Measurements from ENCODE around the gene LEKR1.
A peak's percentile ranks its signal among the peaks of the same experiment; 100 is the strongest.

LEKR1 gene

GRCh38 chr3:157081626-157082210 is 255.6 kb downstream of the LEKR1 start:
- Mint-ChIP-seq H3K9me3 (no peaks in the 10 kb centered on the region), H3K4me1 (ENCODE audit: low read depth) (peaks cover 40% of the 10 kb centered on the region), H3K27me3 (no peaks in the 10 kb centered on the region), H3K27ac (peak overlapping the region; percentile 53), H3K4me3 (no peak overlapping the region), H3K36me3 (ENCODE audit: low read depth) (no peaks in the 10 kb centered on the region)
- DNase-seq, result peak; percentile 93

DNA sequence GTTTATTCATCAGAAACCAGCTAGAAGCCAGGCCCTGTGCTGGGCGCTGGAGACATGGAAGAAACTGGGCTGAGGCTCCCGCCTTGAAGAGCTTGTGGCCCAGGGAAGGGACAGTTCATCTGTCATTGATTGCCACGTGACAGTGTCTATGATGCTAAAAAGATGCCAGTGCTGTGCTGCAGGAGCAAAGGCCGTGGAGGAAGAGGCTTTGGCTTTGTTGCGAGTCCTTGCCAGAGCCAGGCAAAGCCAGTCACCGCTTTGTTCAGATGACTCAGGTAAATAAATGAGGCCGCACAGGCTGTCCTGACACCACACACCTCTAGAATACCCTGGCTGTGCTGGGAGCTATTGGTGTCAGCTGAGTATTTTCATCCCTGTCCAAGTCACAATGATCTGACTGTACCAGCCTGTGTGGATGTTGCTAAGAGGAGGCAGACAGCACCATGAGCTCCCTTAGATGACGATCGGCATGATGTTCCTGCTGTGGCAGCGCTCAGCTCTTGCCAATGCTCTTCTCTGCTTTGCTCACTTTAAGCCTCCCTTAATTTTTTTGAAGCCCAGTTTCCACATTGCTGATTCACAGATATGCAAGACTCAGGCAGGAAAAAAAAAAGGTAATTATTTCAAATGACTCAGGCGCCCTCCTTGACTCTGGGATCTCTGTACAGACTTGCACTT is 256.3 kb downstream of the LEKR1 start:
- no peaks in the 10 kb centered on the region for H3K27me3 Mint-ChIP-seq
- no peak for DNase-seq
- no peaks in the 10 kb centered on the region for H3K9me3 Mint-ChIP-seq
- H3K27ac Mint-ChIP-seq, result no peak overlapping the region
- H3K4me1 Mint-ChIP-seq (ENCODE audit: low read depth), result peaks cover 47% of the 10 kb centered on the region
- no peak overlapping the region for H3K4me3 Mint-ChIP-seq
- H3K36me3 Mint-ChIP-seq (ENCODE audit: low read depth), result no peaks in the 10 kb centered on the region

DNA sequence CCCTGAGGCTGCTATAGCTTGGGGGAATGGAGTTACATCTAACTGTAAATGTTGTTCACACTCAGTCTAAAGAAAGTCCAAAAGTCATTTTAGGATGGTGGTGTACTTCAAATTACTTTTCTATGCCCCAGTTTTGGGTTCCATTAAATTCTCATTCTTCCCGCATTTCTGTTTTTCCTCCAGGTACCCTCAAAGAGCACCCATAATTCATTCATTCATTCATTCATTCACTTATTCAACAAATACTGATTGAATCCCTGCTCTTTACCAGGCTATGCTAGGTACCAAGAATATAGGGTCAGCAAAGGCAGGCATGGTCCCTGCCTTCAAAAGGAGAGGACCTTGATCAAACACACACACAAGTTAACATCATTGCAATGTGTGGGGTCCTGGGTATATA is 257.7 kb downstream of the LEKR1 start:
- no peaks in the 10 kb centered on the region for H3K27me3 Mint-ChIP-seq
- H3K27ac Mint-ChIP-seq, result no peak overlapping the region
- no peaks in the 10 kb centered on the region for H3K9me3 Mint-ChIP-seq
- no peak for DNase-seq
- H3K4me1 Mint-ChIP-seq (ENCODE audit: low read depth), result peaks cover 50% of the 10 kb centered on the region
- H3K4me3 Mint-ChIP-seq, result no peak overlapping the region
- no peaks in the 10 kb centered on the region for H3K36me3 Mint-ChIP-seq (ENCODE audit: low read depth)

GRCh38 chr3:157086060-157086750 is 260.1 kb downstream of the LEKR1 start:
- Mint-ChIP-seq H3K27me3 (no peaks in the 10 kb centered on the region), H3K4me3 (no peak overlapping the region)
- DNase-seq, result no peak

GRCh38 chr3:157086775-157087174 is 260.6 kb downstream of the LEKR1 start:
- H3K9me3 Mint-ChIP-seq, result no peaks in the 10 kb centered on the region
- no peak for DNase-seq
- H3K27ac Mint-ChIP-seq, result no peak overlapping the region
- H3K36me3 Mint-ChIP-seq (ENCODE audit: low read depth), result no peaks in the 10 kb centered on the region
- no peaks in the 10 kb centered on the region for H3K27me3 Mint-ChIP-seq
- no peak overlapping the region for H3K4me3 Mint-ChIP-seq
- H3K4me1 Mint-ChIP-seq (ENCODE audit: low read depth), result peaks cover 62% of the 10 kb centered on the region

More at GRCh38 chr3:157086060-157086750, 260.1 kb downstream of the LEKR1 start:
- Mint-ChIP-seq H3K4me1 (ENCODE audit: low read depth) (peaks cover 67% of the 10 kb centered on the region), H3K27ac (peak overlapping the region; percentile 10), H3K9me3 (no peaks in the 10 kb centered on the region), H3K36me3 (ENCODE audit: low read depth) (no peaks in the 10 kb centered on the region)

- H3K4me3 Mint-ChIP-seq, result no peak overlapping the region
- DNase-seq, result no peak
- no peaks in the 10 kb centered on the region for H3K9me3 Mint-ChIP-seq
- no peak overlapping the region for H3K27ac Mint-ChIP-seq
- no peaks in the 10 kb centered on the region for H3K36me3 Mint-ChIP-seq (ENCODE audit: low read depth)
- no peaks in the 10 kb centered on the region for H3K27me3 Mint-ChIP-seq
- H3K4me1 Mint-ChIP-seq (ENCODE audit: low read depth), result peaks cover 56% of the 10 kb centered on the region
These were observed 261.2 kb downstream of the LEKR1 start for GRCh38 chr3:157087373-157087772.

- Mint-ChIP-seq H3K9me3 (no peaks in the 10 kb centered on the region), H3K27ac (peak overlapping the region; percentile 96), H3K36me3 (ENCODE audit: low read depth) (no peaks in the 10 kb centered on the region), H3K27me3 (no peaks in the 10 kb centered on the region), H3K4me3 (peak overlapping the region; percentile 74), H3K4me1 (ENCODE audit: low read depth) (peaks cover 53% of the 10 kb centered on the region)
- no peak for DNase-seq
These were observed 261.8 kb downstream of the LEKR1 start for GRCh38 chr3:157087780-157088600.

- H3K4me3 Mint-ChIP-seq, result peak overlapping the region; percentile 74
- peak overlapping the region; percentile 96 for H3K27ac Mint-ChIP-seq
- no peaks in the 10 kb centered on the region for H3K36me3 Mint-ChIP-seq (ENCODE audit: low read depth)
- peaks cover 56% of the 10 kb centered on the region for H3K4me1 Mint-ChIP-seq (ENCODE audit: low read depth)
- no peaks in the 10 kb centered on the region for H3K9me3 Mint-ChIP-seq
- DNase-seq, result peak; percentile 94
- no peaks in the 10 kb centered on the region for H3K27me3 Mint-ChIP-seq
These were observed 262.7 kb downstream of the LEKR1 start for GRCh38 chr3:157088601-157089454.

- peak overlapping the region; percentile 96 for H3K27ac Mint-ChIP-seq
- peak overlapping the region; percentile 74 for H3K4me3 Mint-ChIP-seq
- peaks cover 58% of the 10 kb centered on the region for H3K4me1 Mint-ChIP-seq (ENCODE audit: low read depth)
- H3K36me3 Mint-ChIP-seq (ENCODE audit: low read depth), result no peaks in the 10 kb centered on the region
- no peaks in the 10 kb centered on the region for H3K9me3 Mint-ChIP-seq
- DNase-seq, result peak; percentile 46
- no peaks in the 10 kb centered on the region for H3K27me3 Mint-ChIP-seq
These were observed 263.5 kb downstream of the LEKR1 start for GRCh38 chr3:157089455-157090221.

GRCh38 chr3:157091083-157091833 is 265.1 kb downstream of the LEKR1 start:
- Mint-ChIP-seq H3K9me3 (no peaks in the 10 kb centered on the region), H3K27ac (no peak overlapping the region), H3K36me3 (ENCODE audit: low read depth) (no peaks in the 10 kb centered on the region), H3K4me3 (no peak overlapping the region), H3K27me3 (no peaks in the 10 kb centered on the region), H3K4me1 (ENCODE audit: low read depth) (peaks cover 53% of the 10 kb centered on the region)
- no peak for DNase-seq

DNA sequence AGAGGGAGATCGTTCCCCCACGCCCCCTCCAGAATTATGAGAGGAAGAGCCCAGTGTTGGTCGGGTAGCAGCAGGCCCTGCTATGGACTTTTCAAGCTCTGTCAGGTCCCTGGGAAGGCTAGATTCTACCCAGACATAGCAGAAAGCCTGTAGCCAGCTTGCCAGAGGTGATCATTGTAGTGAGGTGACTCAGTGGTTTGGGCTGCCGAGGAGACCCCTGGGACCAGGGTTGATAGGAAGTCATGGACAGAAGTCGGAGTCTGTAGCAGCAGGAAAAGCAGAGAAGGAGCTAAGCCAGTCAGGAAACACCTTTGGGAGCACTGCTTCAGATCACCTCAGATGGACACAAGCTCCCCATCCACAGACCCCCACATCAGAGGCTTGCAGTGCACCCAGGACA is 266.1 kb downstream of the LEKR1 start:
- Mint-ChIP-seq H3K4me1 (ENCODE audit: low read depth) (peaks cover 44% of the 10 kb centered on the region), H3K4me3 (no peak overlapping the region), H3K9me3 (no peaks in the 10 kb centered on the region), H3K27ac (no peak overlapping the region), H3K27me3 (no peaks in the 10 kb centered on the region), H3K36me3 (ENCODE audit: low read depth) (no peaks in the 10 kb centered on the region)
- no peak for DNase-seq

GRCh38 chr3:157093096-157093495 is 266.9 kb downstream of the LEKR1 start:
- no peaks in the 10 kb centered on the region for H3K36me3 Mint-ChIP-seq (ENCODE audit: low read depth)
- DNase-seq, result no peak
- H3K27ac Mint-ChIP-seq, result peak overlapping the region; percentile 20
- no peaks in the 10 kb centered on the region for H3K9me3 Mint-ChIP-seq
- H3K27me3 Mint-ChIP-seq, result no peaks in the 10 kb centered on the region
- H3K4me1 Mint-ChIP-seq (ENCODE audit: low read depth), result peaks cover 37% of the 10 kb centered on the region
- H3K4me3 Mint-ChIP-seq, result no peak overlapping the region

DNA sequence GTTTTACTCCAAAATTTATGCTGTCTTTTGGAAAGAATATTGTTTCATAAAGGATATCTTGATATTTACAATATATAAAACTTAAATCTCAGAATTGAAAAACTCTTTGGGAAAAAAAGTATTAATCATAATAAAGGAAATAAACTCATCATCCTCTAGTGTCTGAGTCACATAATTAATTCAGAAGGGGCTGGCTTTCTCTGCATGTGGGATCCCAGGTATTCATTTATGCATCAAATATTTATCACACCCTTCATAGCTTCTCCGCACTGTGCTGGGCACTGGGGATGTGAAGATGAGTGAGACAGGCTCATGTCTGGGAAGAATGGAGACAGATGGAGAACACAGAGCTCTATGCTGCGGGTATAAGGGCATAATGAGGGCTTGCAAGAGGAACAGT is 268.1 kb downstream of the LEKR1 start:
- no peak overlapping the region for H3K4me3 Mint-ChIP-seq

More for the DNA sequence above, 268.1 kb downstream of the LEKR1 start:
- H3K27ac Mint-ChIP-seq, result no peak overlapping the region
- no peak for DNase-seq
- H3K36me3 Mint-ChIP-seq (ENCODE audit: low read depth), result no peaks in the 10 kb centered on the region
- H3K27me3 Mint-ChIP-seq, result no peaks in the 10 kb centered on the region
- no peaks in the 10 kb centered on the region for H3K9me3 Mint-ChIP-seq
- H3K4me1 Mint-ChIP-seq (ENCODE audit: low read depth), result peaks cover 42% of the 10 kb centered on the region

Data from activated T-cell treated with anti-CD3 and anti-CD28 coated beads, Interleukin-2, amount 50 U/mL, for 24 hours (primary cell).